Right renal pelvis (tissue), 4 donors: Measurements from ENCODE around the gene MASTL. TPM values are rescaled to one million over a fixed set of nuclear protein-coding genes. Genes with fewer than 3 reads are reported as not detected.

Experiments
- DNase-seq, 4 donors: peaks; one replicate each; pipeline ENCODE4 v3.0.0-alpha.2; 2013; ENCODE audit warnings: low read depth in 4 of 4, low spot score in 3 of 4, missing footprints in 1 of 4
- polyA plus RNA-seq, 4 donors: library from polyadenylated mRNA; unstranded; fragments of 120-200 nt; gene quantifications; one replicate each; pipeline ENCODE4 v1.2.1, GENCODE V29; 2013; ENCODE audit not compliant: insufficient read length in 4 of 4

Gene MASTL
- polyA plus RNA-seq, 4 donors = 10.4 to 17.3 (median 15.2) TPM

DNA sequence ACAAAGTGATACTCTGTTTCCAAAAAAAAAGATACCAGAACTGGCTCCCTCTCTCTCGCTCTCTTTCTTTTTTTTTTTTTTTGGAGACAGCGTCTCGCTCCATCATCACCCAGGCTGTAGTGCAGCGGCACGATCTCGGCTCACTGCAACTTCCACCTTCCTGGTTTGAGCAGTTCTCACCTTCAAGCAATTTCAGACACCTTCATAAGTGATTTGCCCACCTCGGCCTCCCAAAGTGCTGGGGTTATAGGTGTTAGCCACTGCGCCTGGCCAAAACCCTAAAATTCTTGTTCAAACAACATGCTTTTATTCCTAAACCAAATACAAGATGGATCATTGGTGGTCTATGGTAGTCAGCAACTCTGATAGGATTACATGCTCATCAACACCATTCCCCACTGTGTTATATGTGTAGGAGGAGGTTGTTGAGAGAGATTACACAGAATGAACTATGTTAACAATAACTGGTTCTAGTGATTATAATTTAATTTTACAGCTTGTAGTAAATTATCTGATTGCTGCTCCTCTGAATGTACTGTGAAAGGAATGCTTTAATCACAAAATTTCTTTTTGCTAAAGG lies 69.9 kb downstream of the MASTL start:
- no peak for DNase-seq

DNA sequence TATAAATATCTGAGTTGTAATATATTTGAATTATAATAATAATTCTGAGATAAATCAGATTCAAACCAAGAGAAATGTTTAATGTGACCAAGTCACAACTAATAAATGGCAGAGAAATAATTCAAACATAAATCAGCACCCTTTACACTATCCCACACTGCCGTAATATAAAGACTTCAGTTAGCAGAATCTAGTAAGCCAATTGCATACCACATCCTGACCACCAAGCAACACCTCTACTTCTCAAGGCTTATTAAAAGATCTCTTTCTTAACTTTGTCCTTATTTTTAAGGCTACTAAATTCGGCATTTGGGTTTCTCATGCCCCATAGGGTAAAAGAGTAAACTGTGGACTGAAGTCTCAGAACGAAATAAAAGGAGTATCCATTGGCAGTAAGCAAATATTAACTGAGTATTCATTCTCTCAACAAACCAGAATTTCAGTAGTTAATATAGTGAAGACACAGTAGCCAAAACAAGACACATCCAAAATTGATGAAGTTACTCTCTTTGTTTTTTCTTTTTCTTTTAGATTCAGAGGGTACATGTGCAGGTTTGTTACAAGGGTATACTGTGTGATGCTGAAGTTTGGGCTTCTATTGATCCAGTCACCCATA lies 70.6 kb downstream of the MASTL start:
- no peak for DNase-seq

DNA sequence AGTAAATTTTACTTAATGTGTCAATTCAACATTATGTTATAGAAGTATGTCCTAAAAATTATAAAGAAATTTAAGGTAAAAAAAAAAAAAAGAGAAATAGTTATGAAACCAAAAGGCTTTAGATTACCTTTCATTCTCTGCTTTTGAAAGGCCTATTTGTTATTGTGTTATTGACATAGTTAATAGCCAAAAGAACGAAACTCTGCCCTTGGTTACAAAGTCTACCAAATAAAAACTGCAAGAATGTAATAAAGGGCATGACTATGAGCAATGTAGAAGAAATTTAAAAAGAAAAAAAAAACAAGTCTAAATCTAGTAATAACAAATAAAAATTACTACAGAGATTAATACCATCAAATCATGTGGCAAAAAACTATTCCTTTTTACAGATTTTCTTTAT lies 74.9 kb downstream of the MASTL start:
- DNase-seq = no peak

DNA sequence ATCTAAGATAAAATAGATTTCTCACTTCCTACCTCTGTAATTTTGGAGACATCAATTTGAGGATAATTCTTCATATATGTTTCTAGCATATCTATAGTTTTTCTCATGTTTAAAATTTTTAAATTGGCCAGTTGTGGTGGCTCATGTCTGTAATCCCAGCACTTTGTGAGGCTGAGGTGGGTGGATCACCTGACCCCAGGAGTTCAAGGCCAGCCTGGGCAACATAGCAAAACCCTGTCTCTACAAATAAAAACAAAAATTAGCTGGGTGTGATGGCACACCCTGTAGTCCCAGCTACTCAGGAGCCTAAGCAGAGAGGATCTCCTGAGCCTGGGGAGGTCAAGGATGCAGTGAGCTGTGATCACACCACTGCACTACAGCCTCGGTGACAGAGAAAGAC lies 80.6 kb downstream of the MASTL start:
- DNase-seq = no peak

Other genes with a start within 250 kb of the MASTL start
- 10 to 100 TPM; 12.7 to 17.5 (median 13.3) TPM for gene ANKRD26, start 54.9 kb upstream of the MASTL start, polyA plus RNA-seq
- 100 to 1,000 TPM; 123 to 139 (median 132) TPM for gene YME1L1, start 968 bp upstream of the MASTL start, polyA plus RNA-seq
- 10 to 100 TPM; 34.1 to 43.8 (median 41.2) TPM for gene ACBD5, start 85.4 kb downstream of the MASTL start, polyA plus RNA-seq